ENCODE measurements around the gene PTTG1. TPM values are rescaled to one million over a fixed set of nuclear protein-coding genes. Genes with fewer than 3 reads are reported as not detected.
A peak's percentile ranks its signal among the peaks of the same experiment; 100 is the strongest.

The PTTG1 gene
- total RNA-seq, 3 donors from 2014 or later, result 5.8 to 46.8 (median 9.0) TPM

DNA sequence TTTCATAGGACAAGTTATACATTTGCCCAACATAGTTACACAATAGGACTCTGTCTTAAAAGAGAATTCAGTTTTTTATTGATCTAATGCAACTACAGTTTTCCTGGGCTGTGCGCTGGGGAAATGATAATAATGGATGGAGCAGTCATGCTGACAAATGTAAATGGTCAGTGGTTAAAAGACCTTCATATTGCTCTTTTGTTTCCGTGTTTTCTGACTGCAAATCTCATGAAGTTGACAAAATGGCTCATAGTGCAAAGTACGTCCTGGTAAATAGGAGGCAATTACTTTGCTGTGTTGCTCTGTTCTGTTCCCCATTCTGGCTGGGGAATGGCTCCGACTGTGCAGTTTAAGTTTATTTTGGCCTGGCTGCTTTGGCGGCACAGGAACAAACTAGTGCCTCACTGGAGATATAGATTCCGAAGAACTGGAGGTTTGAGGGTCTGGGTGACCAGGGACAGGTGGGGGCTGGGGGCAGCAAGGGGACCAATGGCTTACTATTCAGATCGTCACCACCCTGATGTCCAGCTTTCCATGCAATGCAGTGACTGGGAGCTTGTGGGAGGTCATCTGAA lies 54.3 kb downstream of the PTTG1 start:
- no peaks in the 10 kb centered on the region for H3K9me3 ChIP-seq
- no peak overlapping the region for H3K4me3 ChIP-seq
- intact Hi-C loops (cut with DNase I, micrococcal nuclease), result no loop called here
- TF ChIP-seq, protein P1, sequence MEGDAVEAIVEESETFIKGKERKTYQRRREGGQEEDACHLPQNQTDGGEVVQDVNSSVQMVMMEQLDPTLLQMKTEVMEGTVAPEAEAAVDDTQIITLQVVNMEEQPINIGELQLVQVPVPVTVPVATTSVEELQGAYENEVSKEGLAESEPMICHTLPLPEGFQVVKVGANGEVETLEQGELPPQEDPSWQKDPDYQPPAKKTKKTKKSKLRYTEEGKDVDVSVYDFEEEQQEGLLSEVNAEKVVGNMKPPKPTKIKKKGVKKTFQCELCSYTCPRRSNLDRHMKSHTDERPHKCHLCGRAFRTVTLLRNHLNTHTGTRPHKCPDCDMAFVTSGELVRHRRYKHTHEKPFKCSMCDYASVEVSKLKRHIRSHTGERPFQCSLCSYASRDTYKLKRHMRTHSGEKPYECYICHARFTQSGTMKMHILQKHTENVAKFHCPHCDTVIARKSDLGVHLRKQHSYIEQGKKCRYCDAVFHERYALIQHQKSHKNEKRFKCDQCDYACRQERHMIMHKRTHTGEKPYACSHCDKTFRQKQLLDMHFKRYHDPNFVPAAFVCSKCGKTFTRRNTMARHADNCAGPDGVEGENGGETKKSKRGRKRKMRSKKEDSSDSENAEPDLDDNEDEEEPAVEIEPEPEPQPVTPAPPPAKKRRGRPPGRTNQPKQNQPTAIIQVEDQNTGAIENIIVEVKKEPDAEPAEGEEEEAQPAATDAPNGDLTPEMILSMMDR (IDR thresholded peaks at IDR 0.05), result no peak
- H3K4me1 ChIP-seq (ENCODE audit: low read depth), result peaks cover 16% of the 10 kb centered on the region
- ATAC-seq (peak; percentile 82), DNase-seq (peak in 1 of 3 donors; percentile 38)
- no peaks in the 10 kb centered on the region for H3K36me3 ChIP-seq (ENCODE audit: low read depth)

DNA sequence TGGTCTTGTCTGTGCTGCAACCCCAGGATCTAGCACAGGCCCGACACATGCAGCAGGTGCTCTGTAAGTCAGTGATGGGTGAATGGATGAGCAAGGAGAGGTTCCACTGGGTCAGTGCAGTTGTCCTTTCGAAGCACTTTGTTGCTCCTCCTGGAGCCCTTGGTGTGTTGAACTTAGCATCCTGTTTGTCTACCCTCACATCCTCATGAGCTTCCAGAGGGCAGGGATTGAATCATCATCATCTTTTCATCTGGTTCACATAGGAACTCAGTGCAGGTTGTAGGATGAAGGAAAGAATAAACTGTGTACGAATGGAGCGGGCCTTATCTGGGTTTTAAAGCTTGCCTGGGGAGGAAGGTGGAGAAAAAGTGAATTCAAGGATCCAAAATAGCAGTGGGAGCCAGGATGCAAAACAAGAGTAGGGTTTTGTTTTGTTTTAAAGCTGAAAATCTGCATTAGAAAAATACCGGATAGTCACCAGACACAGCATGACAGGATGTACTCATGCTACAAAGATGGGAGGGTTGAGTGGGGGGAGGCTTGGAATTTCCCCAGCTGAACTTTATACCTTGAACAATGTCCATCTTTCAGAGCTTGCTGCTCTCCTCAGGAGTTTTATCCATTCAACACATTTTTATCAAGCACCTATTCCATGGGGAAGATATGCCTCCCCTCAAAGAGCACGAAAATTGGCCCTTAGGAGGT lies 55.8 kb downstream of the PTTG1 start:
- Histone ChIP-seq H3K36me3 (ENCODE audit: low read depth) (no peaks in the 10 kb centered on the region), H3K9me3 (no peaks in the 10 kb centered on the region), H3K4me3 (no peak overlapping the region), H3K4me1 (ENCODE audit: low read depth) (peaks cover 9% of the 10 kb centered on the region)
- DNase-seq (no peak), ATAC-seq (no peak)
- intact Hi-C loops (cut with DNase I, micrococcal nuclease), result no loop called here
- TF ChIP-seq, protein P1 (IDR thresholded peaks at IDR 0.05), result no peak

DNA sequence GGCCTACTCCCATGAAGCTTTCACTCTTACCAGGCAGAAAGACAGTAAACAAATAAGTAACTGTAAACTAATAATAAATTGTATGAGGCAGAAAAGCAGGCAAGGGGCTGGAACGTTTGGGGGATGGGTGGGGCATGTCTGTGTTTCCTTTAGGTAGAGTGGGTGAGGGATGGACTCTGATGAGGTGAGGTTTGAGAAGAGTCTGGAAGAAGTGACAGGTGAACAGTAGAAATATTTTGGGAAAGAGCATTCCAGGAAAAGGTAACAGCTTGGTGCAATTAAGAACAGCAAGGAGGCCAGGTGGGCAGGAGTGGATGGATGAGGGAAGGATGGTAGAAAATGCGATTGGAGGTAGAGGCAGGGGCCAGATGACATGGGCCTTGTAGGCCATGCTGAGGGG lies 56.5 kb downstream of the PTTG1 start:
- H3K36me3 ChIP-seq (ENCODE audit: low read depth), result no peaks in the 10 kb centered on the region
- TF ChIP-seq, protein P1 (IDR thresholded peaks at IDR 0.05), result no peak
- intact Hi-C loops (cut with DNase I, micrococcal nuclease), result no loop called here
- H3K4me3 ChIP-seq, result no peak overlapping the region
- no peak for DNase-seq
- H3K4me1 ChIP-seq (ENCODE audit: low read depth), result peaks cover 9% of the 10 kb centered on the region
- no peaks in the 10 kb centered on the region for H3K9me3 ChIP-seq
- no peak for ATAC-seq

Small RNA genes within 50 kb of the gene (microRNA-seq; reads per million reads assigned to microRNA genes)
- gene MIR3142, result not detected

Other genes with a start within 250 kb of the PTTG1 start
- gene FABP6, start 192.3 kb upstream of the PTTG1 start, total RNA-seq, result not detected
- gene CCNJL, start 109.3 kb upstream of the PTTG1 start, total RNA-seq, result 10 to 100 TPM in 2 of 3 donors, 1 to 10 TPM in 1; 8.7 to 32.7 (median 25.0) TPM
- 1 to 10 TPM in 1 of 3 donors, under 1 TPM in 2; 0.43 to 1.5 (median 0.89) TPM for gene C1QTNF2, start 51.2 kb upstream of the PTTG1 start, total RNA-seq
- 1 to 10 TPM; 1.7 to 4.3 (median 1.9) TPM for gene FAM200C, start 21.8 kb upstream of the PTTG1 start, total RNA-seq
- gene SLU7, start 2.8 kb upstream of the PTTG1 start, total RNA-seq, result 10 to 100 TPM; 46.4 to 52.3 (median 49.5) TPM